Stomach (tissue), 9 donors: Measurements from ENCODE around the gene MSI2. TPM values are rescaled to one million over a fixed set of nuclear protein-coding genes. Genes with fewer than 3 reads are reported as not detected.

ENCODE experiments used
- DNase-seq, 2 donors: peaks; one replicate each; pipeline versions ENCODE4 v3.0.0 to v3.0.0-alpha.2; 2013 to 2019
- H3K27ac ChIP-seq, 5 donors: fragments of 200-600 bp in 4 of 5; sonication (generic) in 4 of 5; one replicate each; pipeline ENCODE4 v1.5.1; 2013 to 2019; ENCODE audit warnings: mild to moderate bottlenecking in 1 of 5, moderate library complexity in 1 of 5
- H3K27me3 ChIP-seq, 3 donors: fragments of 200-600 bp; sonication (generic); one replicate each; pipeline ENCODE4 v1.5.1; 2017 to 2019; ENCODE audit warnings: mixed run types in 1 of 3
- H3K36me3 ChIP-seq, 4 donors: fragments of 200-600 bp; sonication (generic); 1 replicate in 3 of 4; 2 replicates in 1 of 4; pipeline ENCODE4 v1.5.1; 2016 to 2019
- H3K4me1 ChIP-seq, 4 donors: fragments of 200-600 bp; sonication (generic); one replicate each; pipeline ENCODE4 v1.5.1; 2016 to 2019
- H3K4me3 ChIP-seq, 4 donors: fragments of 200-600 bp; sonication (generic) in 3 of 4; one replicate each; pipeline ENCODE4 v1.5.1; 2016 to 2019; ENCODE audit warnings: mild to moderate bottlenecking in 1 of 4
- H3K9me3 ChIP-seq, 4 donors: fragments of 200-600 bp; sonication (generic); one replicate each; pipeline ENCODE4 v1.5.1; 2016 to 2019
- CTCF ChIP-seq, 7 experiments: fragments of 450-650 bp in 4 of 7; fragments of 200-600 bp in 3 of 7; sonication (generic) in 3 of 7; IDR thresholded peaks; one replicate each; pipeline ENCODE4 v1.5.1; 2016 to 2019; ENCODE audit warnings: antibody characterized with exemption in 7 of 7, control low read depth in 2 of 7, mild to moderate bottlenecking in 1 of 7
- EP300 ChIP-seq: sonication (generic); formaldehyde crosslinking; IDR thresholded peaks from one replicate; pipeline ENCODE4 v1.6.1; 2017; ENCODE audit warnings: antibody characterized with exemption
- POLR2A ChIP-seq, 4 donors: fragments of 450-650 bp; IDR thresholded peaks; one replicate each; pipeline ENCODE4 v1.6.1; 2016; ENCODE audit warnings: antibody characterized with exemption in 4 of 4, control low read depth in 2 of 4, mild to moderate bottlenecking in 1 of 4, moderate library complexity in 1 of 4
- POLR2AphosphoS5 ChIP-seq, 3 donors: sonication (generic); formaldehyde crosslinking; IDR thresholded peaks; one replicate each; pipeline ENCODE4 v1.6.1; 2016; ENCODE audit warnings: antibody characterized with exemption in 3 of 3
- WGBS, 5 donors: extraction: QIAGEN DNeasy Blood & Tissue Kit in 3 of 5; methylation state at CpG; one replicate each; pipeline versions ENCODE4 v1.1.5 to v1.1.7; 2013 to 2018; 5-methylcytosine and 5-hydroxymethylcytosine counted together
- intact Hi-C: fragments of 100-400 bp; cut with DNase I; formaldehyde crosslinking; loops from one replicate; pipeline ENCODE4 v1.15.1; 2023; ENCODE audit warnings: low total_unique reads
- polyA plus RNA-seq, 3 donors: library from polyadenylated mRNA; stranded (reverse); fragments of 200-250 nt; gene quantifications; one replicate each; pipeline ENCODE4 v1.2.3, GENCODE V29; 2013
- total RNA-seq, 5 donors: library from RNA; depleted of rRNA; stranded (reverse); fragments of >200 nt; gene quantifications; one replicate each; pipeline versions ENCODE4 v1.1.0 to v1.2.3, GENCODE V29; 2014 to 2016
- donor health status: healthy with polysubstance abuse.
- donor health status: Bipolar disorder and iron deficiency.
- donor health status: healthy.

MSI2 gene
- total and polyA plus RNA-seq, 8 donors = 8.3 to 72.4 (median 22.9) TPM

GRCh38 chr17:57369509-57369945, 113.2 kb downstream of the MSI2 start:
- intact Hi-C loops = loop anchor here (10.0 kb wide), 1 partner anchor 115 kb away; the partner anchor contains the start of gene MSI2
- Histone ChIP-seq H3K4me3 (no peak overlapping the region), H3K9me3 (peaks cover 0 to 10% (median 4%) of the 10 kb centered on the region in 4 donors), H3K27me3 (no peaks in the 10 kb centered on the region), H3K27ac (no peak overlapping the region), H3K36me3 (no peaks in the 10 kb centered on the region), H3K4me1 (peaks cover 20 to 57% (median 42%) of the 10 kb centered on the region in 4 donors)
- TF ChIP-seq EP300 (no peak), POLR2AphosphoS5 (IDR thresholded peaks at IDR 0.05) (no peak), POLR2A (IDR thresholded peaks at IDR 0.05) (no peak), CTCF (IDR thresholded peaks at IDR 0.05) (no peak)
- no peak for DNase-seq
- 50 to 79% (median 51%) methylated on average over 2 of the region's 2 CpGs for WGBS, 5 donors

GRCh38 chr17:57370037-57370581, 113.8 kb downstream of the MSI2 start:
- TF ChIP-seq POLR2A (IDR thresholded peaks at IDR 0.05) = no peak
- no peak for TF ChIP-seq EP300
- no peak for TF ChIP-seq POLR2AphosphoS5 (IDR thresholded peaks at IDR 0.05)
- no peak for TF ChIP-seq CTCF (IDR thresholded peaks at IDR 0.05)
- 68 to 77% (median 71%) methylated on average over 6 of the region's 6 CpGs for WGBS, 5 donors
- H3K9me3 ChIP-seq = peaks cover 0 to 10% (median 4%) of the 10 kb centered on the region in 4 donors
- peak in 1 of 2 donors; percentile 40 for DNase-seq
- no peak overlapping the region for H3K4me3 ChIP-seq
- H3K36me3 ChIP-seq = no peaks in the 10 kb centered on the region
- H3K27ac ChIP-seq = no peak overlapping the region
- intact Hi-C loops = no loop called here
- peaks cover 20 to 60% (median 39%) of the 10 kb centered on the region in 4 donors for H3K4me1 ChIP-seq
- no peaks in the 10 kb centered on the region for H3K27me3 ChIP-seq

GRCh38 chr17:57370619-57371018, 114.3 kb downstream of the MSI2 start:
- Histone ChIP-seq H3K27me3 (no peaks in the 10 kb centered on the region), H3K4me3 (no peak overlapping the region), H3K36me3 (no peaks in the 10 kb centered on the region), H3K9me3 (peaks cover 0 to 10% (median 4%) of the 10 kb centered on the region in 4 donors), H3K27ac (no peak overlapping the region), H3K4me1 (peaks cover 22 to 65% (median 37%) of the 10 kb centered on the region in 4 donors)
- TF ChIP-seq POLR2AphosphoS5 (IDR thresholded peaks at IDR 0.05) (no peak), POLR2A (IDR thresholded peaks at IDR 0.05) (no peak), CTCF (IDR thresholded peaks at IDR 0.05) (no peak), EP300 (no peak)
- intact Hi-C loops = no loop called here
- WGBS, 5 donors = 96 to 100% (median 98%) methylated on average over 3 to 4 of the region's 4 CpGs
- DNase-seq = no peak

GRCh38 chr17:57372156-57372555, 115.8 kb downstream of the MSI2 start:
- 31 to 54% (median 40%) methylated on average over 3 of the region's 3 CpGs for WGBS, 5 donors
- Histone ChIP-seq H3K9me3 (peaks cover 0 to 10% (median 4%) of the 10 kb centered on the region in 4 donors), H3K27me3 (no peaks in the 10 kb centered on the region), H3K36me3 (no peaks in the 10 kb centered on the region), H3K27ac (no peak overlapping the region), H3K4me3 (no peak overlapping the region), H3K4me1 (peaks cover 18 to 56% (median 27%) of the 10 kb centered on the region in 4 donors)
- intact Hi-C loops = no loop called here
- peak in 1 of 2 donors; percentile 31 for DNase-seq
- no peak for TF ChIP-seq POLR2AphosphoS5 (IDR thresholded peaks at IDR 0.05)
- TF ChIP-seq EP300 = no peak
- TF ChIP-seq POLR2A (IDR thresholded peaks at IDR 0.05) = no peak
- no peak for TF ChIP-seq CTCF (IDR thresholded peaks at IDR 0.05)
